DOHH2 (cell line): ENCODE measurements around the gene PRDM16.

Source experiments
- CTCF ChIP-seq: fragments of 200-600 bp; sonication (generic); IDR thresholded peaks from one replicate; pipeline ENCODE4 v1.5.1; 2014; ENCODE audit warnings: antibody characterized with exemption, mild to moderate bottlenecking, low read depth, low read length; ENCODE audit not compliant: poor library complexity, severe bottlenecking
- EZH2phosphoT487 ChIP-seq: fragments of 200-600 bp; sonication (generic); IDR thresholded peaks from 2 replicates; pipeline ENCODE4 v1.6.1; 2017; ENCODE audit warnings: borderline replicate concordance, mild to moderate bottlenecking, antibody characterized with exemption, low read length, moderate library complexity, mixed read lengths

- no peak for TF ChIP-seq CTCF
- no peak for TF ChIP-seq EZH2phosphoT487
Measured at GRCh38 chr1:3454811-3455618, 386.0 kb downstream of the PRDM16 start.
